ENCODE results near the gene LAMC1. TPM values are rescaled to one million over a fixed set of nuclear protein-coding genes. Genes with fewer than 3 reads are reported as not detected.

Gene LAMC1
- total and polyA plus RNA-seq, 2 of the 4 experiments (the other 2 are of a cell fraction): 249 to 394 TPM

GRCh38 chr1:183075861-183076260 lies 52.6 kb downstream of the LAMC1 start:
- peaks cover 22% of the 10 kb centered on the region for H3K9me1 ChIP-seq (ENCODE audit: insufficient read depth, low read length)
- H4K8ac ChIP-seq (ENCODE audit: low read depth in 2 of 2, low read length in 2 of 2): no peak overlapping the region
- peaks cover 82% of the 10 kb centered on the region for H4K20me1 ChIP-seq (ENCODE audit: insufficient read depth, low read length)
- peaks cover 23% of the 10 kb centered on the region for H3K4me1 ChIP-seq (ENCODE audit: control insufficient read depth, insufficient read depth, low read length)
- no peaks in the 10 kb centered on the region for H3K36me3 ChIP-seq (ENCODE audit: control insufficient read depth, insufficient read depth, low read length)
- no peak overlapping the region for H2AFZ ChIP-seq (replicated peaks; ENCODE audit: low read length, poor library complexity)
- no peak overlapping the region for H3K56ac ChIP-seq (ENCODE audit: extremely low read depth, insufficient read depth, low read length)
- no peak overlapping the region for H2AK9ac ChIP-seq (replicated peaks; ENCODE audit: low read depth, low read length, poor library complexity)
- peaks cover 11 to 71% of the 10 kb centered on the region in 2 experiments; a peak in 3 of 4 replicates for H3K79me1 ChIP-seq (ENCODE audit: low read depth in 1 of 2, low read length in 2 of 2)
- H2BK5ac ChIP-seq (ENCODE audit: low read depth, low read length, poor library complexity, severe bottlenecking): no peak overlapping the region
- H3K4ac ChIP-seq (ENCODE audit: low read depth, low read length): no peak overlapping the region
- no peak overlapping the region for H2BK20ac ChIP-seq (ENCODE audit: low read depth, low read length)
- BruUV-seq (replicated peaks): no TSS peak
- H3K4me3 ChIP-seq (ENCODE audit: insufficient read depth, low read depth, low read length): no peak overlapping the region
- dilution Hi-C loops (cut with HindIII; ENCODE audit: low sequenced_read_pairs, unreplicated experiment): no loop called here
- in situ Hi-C loops (cut with MboI; ENCODE audit: low sequenced_read_pairs): no loop called here
- intact Hi-C loops (cut with micrococcal nuclease): loop anchor here (2.0 kb wide), 1 partner anchor 13 kb away; no protein-coding TSS in a partner anchor
- no peak overlapping the region for H2AK5ac ChIP-seq (ENCODE audit: low read depth, low read length)
- H2BK120ac ChIP-seq (ENCODE audit: low read depth, low read length): no peak overlapping the region
- H3K27me3 ChIP-seq (ENCODE audit: control insufficient read depth, insufficient read depth, low read length): no peaks in the 10 kb centered on the region
- H2BK15ac ChIP-seq (ENCODE audit: low read depth, low read length): no peak overlapping the region
- no peak for ATAC-seq (ENCODE audit: low read depth)
- H3K14ac ChIP-seq (replicated peaks; ENCODE audit: low read depth, low read length): no peak overlapping the region
- H3K4me2 ChIP-seq (ENCODE audit: low read depth, low read length): no peak overlapping the region
- H3K9me3 ChIP-seq (ENCODE audit: control insufficient read depth, insufficient read depth, low read length): no peaks in the 10 kb centered on the region
- H3K18ac ChIP-seq (ENCODE audit: low read depth, low read length): no peak overlapping the region
- no peak overlapping the region for H4K91ac ChIP-seq (ENCODE audit: insufficient read depth, low read depth, low read length)
- ChIA-PET POLR2A (ENCODE audit: unreplicated experiment) (no interaction called here), CTCF (no interaction called here)
- DNase-seq: no peak
- WGBS, 2 experiments (ENCODE audit: extremely low coverage in 2 of 2, insufficient read length in 1 of 2): no CpG with 5 or more reads among the region's 1 CpG
- no peak overlapping the region for H3K23ac ChIP-seq (ENCODE audit: low read depth, low read length)
- H4K5ac ChIP-seq (ENCODE audit: low read depth, low read length): no peak overlapping the region
- TF ChIP-seq NFE2L2 (IDR thresholded peaks at IDR 0.05; ENCODE audit: low read depth, low read length) (no peak), POLR2A (IDR thresholded peaks at IDR 0.05; ENCODE audit: low read depth, low read length) (no peak), RAD21 (IDR thresholded peaks at IDR 0.05; ENCODE audit: low read length) (no peak), BHLHE40 (IDR thresholded peaks at IDR 0.05; ENCODE audit: low read depth, low read length) (no peak), RCOR1 (IDR thresholded peaks at IDR 0.05; ENCODE audit: insufficient replicate concordance, low read length) (no peak), SMC3 (IDR thresholded peaks at IDR 0.05; ENCODE audit: low read depth, low read length) (no peak)
- TF ChIP-seq, protein P1, sequence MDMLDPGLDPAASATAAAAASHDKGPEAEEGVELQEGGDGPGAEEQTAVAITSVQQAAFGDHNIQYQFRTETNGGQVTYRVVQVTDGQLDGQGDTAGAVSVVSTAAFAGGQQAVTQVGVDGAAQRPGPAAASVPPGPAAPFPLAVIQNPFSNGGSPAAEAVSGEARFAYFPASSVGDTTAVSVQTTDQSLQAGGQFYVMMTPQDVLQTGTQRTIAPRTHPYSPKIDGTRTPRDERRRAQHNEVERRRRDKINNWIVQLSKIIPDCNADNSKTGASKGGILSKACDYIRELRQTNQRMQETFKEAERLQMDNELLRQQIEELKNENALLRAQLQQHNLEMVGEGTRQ (IDR thresholded peaks at IDR 0.05; ENCODE audit: low read depth, low read length): no peak
- H3K27ac ChIP-seq (ENCODE audit: insufficient read depth, low read length): no peak overlapping the region
- no peak overlapping the region for H3K9ac ChIP-seq (ENCODE audit: low read depth, low read length)

All from IMR-90 (cell line).